AG04450 (cell line): Measurements from ENCODE around the gene OSBPL7. TPM values are rescaled to one million over a fixed set of nuclear protein-coding genes. Genes with fewer than 3 reads are reported as not detected.

Experiments
- CTCF ChIA-PET: fragments of 300-600, 350-600 bp; formaldehyde crosslinking; extraction: SDS; loops from one replicate; lab custom pipeline; 2022; ENCODE audit warnings: antibody characterized with exemption, inconsistent platforms; lab: Charles Lee
- POLR2A ChIA-PET: fragments of 350-600 bp; formaldehyde crosslinking; extraction: SDS; loops from one replicate; lab custom pipeline; 2021; ENCODE audit warnings: antibody characterized with exemption, inconsistent platforms; lab: Yijun Ruan, JAX
- DNase-seq: peaks from one replicate; pipeline ENCODE4 v3.0.0-alpha.2; 2011; ENCODE audit warnings: low read depth, low spot score
- H3K27ac ChIP-seq: one replicate; pipeline ENCODE4 v1.5.1; 2012; ENCODE audit warnings: low read depth, low read length, control low read depth
- H3K27me3 ChIP-seq: one replicate; pipeline ENCODE4 v1.6.0; 2012; ENCODE audit warnings: low read length; ENCODE audit not compliant: control insufficient read depth, insufficient read depth
- H3K4me3 ChIP-seq: 2 replicates; pipeline ENCODE4 v1.5.1; 2011; ENCODE audit warnings: mild to moderate bottlenecking, low read depth, low read length, control low read depth
- H3K9me3 ChIP-seq: 2 replicates; pipeline ENCODE4 v1.5.1; 2012; ENCODE audit warnings: low read length; ENCODE audit not compliant: control insufficient read depth, insufficient read depth
- polyA plus RNA-seq: library from polyadenylated mRNA; depleted of rRNA; stranded (reverse); fragments of >200 nt; gene quantifications from 2 replicates; pipeline ENCODE4 v1.2.3, GENCODE V29; 2011
- TF ChIP-seq, protein P1 (sequence below): IDR thresholded peaks from 2 replicates; pipeline ENCODE4 v1.5.1; 2011; ENCODE audit warnings: low read depth, low read length, control low read depth, inconsistent platforms

Gene OSBPL7
- polyA plus RNA-seq, 1 experiment, result 5.3 TPM

DNA sequence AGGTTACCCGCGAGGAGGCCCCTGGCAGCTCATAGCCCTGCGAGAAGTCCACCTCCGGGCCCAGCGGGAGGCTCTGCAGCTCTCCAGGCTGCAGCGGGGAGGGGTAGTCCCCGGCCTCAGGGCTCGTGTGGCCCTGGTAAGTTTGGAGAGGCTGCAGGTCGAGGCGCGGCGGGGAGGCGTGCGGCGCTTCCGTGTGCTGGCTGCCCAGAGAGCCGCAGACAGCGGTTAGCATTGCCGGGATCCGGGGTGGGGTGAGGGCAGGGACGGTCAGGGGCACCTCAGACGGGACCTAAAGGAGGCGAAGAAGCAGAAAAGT, 26.6 kb upstream of the OSBPL7 start:
- Histone ChIP-seq H3K4me3 (no peak overlapping the region), H3K9me3 (peaks cover 9% of the 10 kb centered on the region; the same call in 1 of the 2 replicates), H3K27ac (no peak overlapping the region), H3K27me3 (peaks cover 69% of the 10 kb centered on the region)
- TF ChIP-seq, protein P1, sequence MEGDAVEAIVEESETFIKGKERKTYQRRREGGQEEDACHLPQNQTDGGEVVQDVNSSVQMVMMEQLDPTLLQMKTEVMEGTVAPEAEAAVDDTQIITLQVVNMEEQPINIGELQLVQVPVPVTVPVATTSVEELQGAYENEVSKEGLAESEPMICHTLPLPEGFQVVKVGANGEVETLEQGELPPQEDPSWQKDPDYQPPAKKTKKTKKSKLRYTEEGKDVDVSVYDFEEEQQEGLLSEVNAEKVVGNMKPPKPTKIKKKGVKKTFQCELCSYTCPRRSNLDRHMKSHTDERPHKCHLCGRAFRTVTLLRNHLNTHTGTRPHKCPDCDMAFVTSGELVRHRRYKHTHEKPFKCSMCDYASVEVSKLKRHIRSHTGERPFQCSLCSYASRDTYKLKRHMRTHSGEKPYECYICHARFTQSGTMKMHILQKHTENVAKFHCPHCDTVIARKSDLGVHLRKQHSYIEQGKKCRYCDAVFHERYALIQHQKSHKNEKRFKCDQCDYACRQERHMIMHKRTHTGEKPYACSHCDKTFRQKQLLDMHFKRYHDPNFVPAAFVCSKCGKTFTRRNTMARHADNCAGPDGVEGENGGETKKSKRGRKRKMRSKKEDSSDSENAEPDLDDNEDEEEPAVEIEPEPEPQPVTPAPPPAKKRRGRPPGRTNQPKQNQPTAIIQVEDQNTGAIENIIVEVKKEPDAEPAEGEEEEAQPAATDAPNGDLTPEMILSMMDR, result no peak
- DNase-seq, result no peak
- ChIA-PET POLR2A (no interaction called here), CTCF (interaction anchor here (0.6 to 10.8 kb wide), 4 partner anchors 7 to 1902 kb away, joined by 3 to 502 read pairs (median 15); partner anchors contain the start of genes SCRN2 and SP2)

DNA sequence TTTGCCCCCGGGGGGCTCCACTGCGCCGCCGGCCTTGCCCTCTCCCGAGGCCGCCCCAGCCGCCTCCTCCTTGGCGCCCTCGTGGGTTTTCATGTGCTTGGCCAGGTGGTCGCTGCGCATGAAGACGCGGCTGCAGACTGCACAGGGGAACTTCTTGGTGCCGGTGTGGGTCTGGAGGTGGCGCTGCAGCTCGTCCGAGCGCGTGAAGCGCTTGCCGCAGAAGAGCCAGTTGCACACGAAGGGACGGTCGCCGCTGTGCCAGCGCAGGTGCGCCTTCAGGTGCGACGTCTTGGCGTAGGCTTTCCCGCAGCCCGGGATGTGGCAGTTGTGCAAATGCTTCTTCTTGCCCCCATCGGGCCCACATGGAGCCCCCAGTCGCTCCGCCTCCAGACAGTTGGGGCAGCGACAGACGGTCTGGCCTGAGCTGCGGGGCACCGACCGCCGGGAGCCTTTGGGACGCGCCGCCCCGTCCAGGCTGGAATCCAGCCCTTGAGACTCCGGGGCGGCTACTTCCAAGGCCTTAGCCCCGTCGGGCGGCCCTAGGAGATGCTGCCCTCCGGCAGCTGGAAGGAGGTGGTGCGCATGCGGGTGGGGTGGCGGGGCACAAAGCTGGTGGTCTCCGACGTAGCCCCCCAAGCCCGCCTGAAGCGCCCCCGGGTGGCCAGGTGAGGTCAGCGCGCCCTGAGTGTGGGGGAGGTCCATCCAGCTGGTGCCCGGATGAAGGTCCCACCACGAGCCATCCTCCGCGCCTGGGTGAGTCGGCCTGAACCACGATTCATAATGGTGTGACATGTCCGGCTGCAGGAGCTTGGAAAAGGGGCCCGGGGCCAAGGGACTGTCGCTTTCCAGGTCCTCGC, 26.0 kb upstream of the OSBPL7 start:
- no peak for DNase-seq
- TF ChIP-seq, protein P1, result peak; percentile 32; the same call in 1 of the 2 replicates
- CTCF ChIA-PET, result interaction anchor here (0.6 to 10.8 kb wide), 3 partner anchors 16 to 1902 kb away, joined by 3 to 502 read pairs (median 4); partner anchors contain the start of gene SP2
- no peak overlapping the region for H3K4me3 ChIP-seq
- H3K9me3 ChIP-seq, result peaks cover 9% of the 10 kb centered on the region; the same call in 1 of the 2 replicates
- peaks cover 63% of the 10 kb centered on the region for H3K27me3 ChIP-seq
- H3K27ac ChIP-seq, result no peak overlapping the region
- POLR2A ChIA-PET, result no interaction called here

DNA sequence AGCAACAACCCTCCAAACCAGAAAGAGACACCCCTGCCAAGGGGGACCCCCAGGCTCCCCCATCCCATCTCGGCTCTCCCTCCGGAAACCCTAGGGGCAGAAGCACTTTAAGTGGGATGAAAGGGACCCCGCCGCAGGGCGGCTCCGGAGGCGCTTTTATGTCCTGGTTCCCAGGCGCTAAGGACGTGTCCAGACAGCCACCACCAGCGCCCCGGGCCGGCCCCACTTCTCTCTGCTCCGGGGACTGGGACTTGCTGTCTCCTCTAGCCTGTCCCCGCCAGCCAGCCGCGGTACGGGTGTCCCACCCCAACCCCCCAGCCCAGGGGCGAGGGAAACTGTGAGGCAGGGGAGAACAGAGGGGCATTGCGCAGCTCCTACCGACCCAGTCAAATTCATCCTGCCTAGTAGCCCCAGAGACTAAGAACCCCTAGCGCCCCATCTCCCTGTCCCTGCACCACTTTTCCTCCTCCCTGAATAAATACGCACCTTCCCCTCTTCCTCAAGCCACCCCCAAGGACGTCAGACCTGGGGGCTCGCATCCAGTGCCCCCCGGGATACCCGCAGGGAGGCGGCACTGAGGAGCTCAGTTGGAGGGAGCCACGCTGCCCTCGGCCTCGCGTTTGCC, 25.2 kb upstream of the OSBPL7 start:
- DNase-seq, result no peak
- POLR2A ChIA-PET, result no interaction called here
- Histone ChIP-seq H3K9me3 (peaks cover 9% of the 10 kb centered on the region; the same call in 1 of the 2 replicates), H3K27ac (no peak overlapping the region), H3K27me3 (peaks cover 56% of the 10 kb centered on the region), H3K4me3 (no peak overlapping the region)
- TF ChIP-seq, protein P1, result no peak
- CTCF ChIA-PET, result interaction anchor here (0.6 to 10.8 kb wide), 3 partner anchors 17 to 124 kb away, joined by 3 to 502 read pairs (median 9); partner anchors contain the start of genes CDK5RAP3 and SP2

DNA sequence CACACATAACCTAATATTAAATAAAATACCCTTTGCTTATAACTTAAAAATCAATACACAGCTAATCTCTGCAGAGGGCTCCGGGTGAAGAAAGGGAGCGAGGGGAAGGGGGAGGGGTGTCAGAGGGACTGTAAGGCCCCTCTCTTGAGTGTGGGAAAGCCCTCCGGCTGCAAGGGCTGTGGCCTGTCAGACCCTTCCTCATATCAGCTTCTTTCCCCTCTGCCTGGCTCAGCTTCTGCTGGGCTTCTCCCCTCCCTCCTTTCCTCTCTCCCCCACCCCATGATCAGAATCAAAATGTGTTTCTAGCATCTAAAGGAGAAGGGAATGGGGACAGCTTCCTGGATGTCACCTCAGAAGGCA, 24.1 kb upstream of the OSBPL7 start:
- TF ChIP-seq, protein P1, result no peak
- Histone ChIP-seq H3K27ac (no peak overlapping the region), H3K4me3 (no peak overlapping the region), H3K27me3 (peaks cover 49% of the 10 kb centered on the region), H3K9me3 (peaks cover 9% of the 10 kb centered on the region; the same call in 1 of the 2 replicates)
- CTCF ChIA-PET, result interaction anchor here (0.6 to 10.8 kb wide), 4 partner anchors 12 to 325 kb away, joined by 3 to 502 read pairs (median 3); partner anchors contain the start of gene SP2
- POLR2A ChIA-PET, result no interaction called here
- DNase-seq, result no peak
